HG03342 (cell line): ENCODE measurements around the gene ERCC1.
"Not testable (repeated sequence)": the region's sequence is repeated elsewhere in the genome, so short reads cannot be mapped to it uniquely, and the experiment has no call there.

Experiments used
- ATAC-seq: cut with Tn5 transposase; IDR thresholded peaks from one replicate; pipeline ENCODE4 v1.9.1; 2021; ENCODE audit warnings: mild to moderate bottlenecking, moderate library complexity; ENCODE audit not compliant: unreplicated experiment

The ERCC1 gene

DNA sequence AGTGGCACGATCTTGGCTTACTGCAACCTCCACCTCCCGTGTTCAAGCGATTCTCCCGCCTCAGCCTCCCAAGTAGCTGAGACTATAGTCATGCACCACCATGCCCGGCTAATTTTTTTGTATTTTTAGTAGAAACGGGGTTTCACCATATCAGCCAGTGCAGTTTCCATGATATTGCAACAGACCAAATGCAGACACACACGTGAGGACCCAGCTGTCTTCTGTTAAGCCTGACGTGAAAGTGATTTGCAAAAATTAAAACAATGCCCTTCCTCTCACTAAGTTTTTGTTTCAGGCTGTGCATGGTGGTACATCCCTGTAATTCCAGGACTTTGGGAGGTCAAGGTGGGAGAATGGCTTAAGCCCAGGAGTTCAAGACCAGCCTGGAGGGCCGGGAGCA is 7.3 kb upstream of the ERCC1 start:
- not testable (repeated sequence) for ATAC-seq

DNA sequence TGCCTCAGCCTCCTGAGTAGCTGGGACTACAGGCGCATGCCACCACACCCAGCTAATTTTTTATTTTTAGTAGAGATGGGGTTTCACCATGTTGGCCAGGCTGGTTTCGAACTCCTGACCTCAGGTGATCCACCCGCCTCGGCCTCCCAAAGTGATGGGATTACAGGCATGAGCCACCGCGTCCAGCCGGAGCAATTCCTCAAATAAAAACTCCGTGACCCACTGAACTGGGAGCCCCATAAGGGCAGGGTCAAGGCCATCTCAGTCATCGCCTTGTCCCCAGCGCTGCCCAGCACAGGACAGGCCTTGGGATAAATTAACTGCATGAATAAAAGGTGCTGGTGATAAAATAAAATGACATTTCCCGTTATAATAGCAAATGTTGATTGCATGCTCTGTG is 6.2 kb upstream of the ERCC1 start:
- not testable (repeated sequence) for ATAC-seq

GRCh38 chr19:45428384-45429231 is 4.9 kb upstream of the ERCC1 start:
- ATAC-seq: no peak

- no peak for ATAC-seq
These were observed 708 bp upstream of the ERCC1 start for GRCh38 chr19:45424191-45425058.

- ATAC-seq: no peak
These were observed 606 bp downstream of the ERCC1 start for GRCh38 chr19:45423033-45423588.

DNA sequence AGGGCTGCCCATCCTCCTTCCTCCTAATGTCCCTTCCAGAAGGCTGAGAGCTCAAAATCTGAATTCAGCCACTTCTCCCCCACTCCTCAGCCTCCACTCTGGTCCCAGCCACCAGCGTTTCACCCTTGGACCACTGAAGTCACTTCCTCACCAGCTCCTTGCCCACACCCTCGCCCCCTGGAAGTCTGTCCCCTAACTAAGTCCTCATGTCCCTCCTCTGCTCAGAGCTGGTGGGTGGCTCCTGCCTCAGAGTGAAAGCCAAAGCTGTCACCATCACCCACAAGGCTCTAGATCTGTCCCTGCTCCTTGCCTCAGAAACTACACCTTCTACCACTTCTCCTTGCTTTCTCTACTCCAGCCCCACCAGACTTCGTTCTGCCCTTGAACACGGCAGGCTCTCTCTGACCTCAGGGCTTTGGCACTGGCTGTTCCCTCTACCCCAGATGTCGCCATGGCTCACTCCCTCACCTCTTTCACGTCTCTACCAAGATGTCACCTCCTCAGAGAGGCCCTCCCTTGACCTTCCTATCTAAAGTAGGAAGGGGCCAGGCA is 1.7 kb downstream of the ERCC1 start:
- no peak for ATAC-seq

GRCh38 chr19:45420871-45421270 is 2.8 kb downstream of the ERCC1 start:
- ATAC-seq: no peak

- no peak for ATAC-seq
These were observed 3.4 kb downstream of the ERCC1 start for GRCh38 chr19:45420356-45420755.

DNA sequence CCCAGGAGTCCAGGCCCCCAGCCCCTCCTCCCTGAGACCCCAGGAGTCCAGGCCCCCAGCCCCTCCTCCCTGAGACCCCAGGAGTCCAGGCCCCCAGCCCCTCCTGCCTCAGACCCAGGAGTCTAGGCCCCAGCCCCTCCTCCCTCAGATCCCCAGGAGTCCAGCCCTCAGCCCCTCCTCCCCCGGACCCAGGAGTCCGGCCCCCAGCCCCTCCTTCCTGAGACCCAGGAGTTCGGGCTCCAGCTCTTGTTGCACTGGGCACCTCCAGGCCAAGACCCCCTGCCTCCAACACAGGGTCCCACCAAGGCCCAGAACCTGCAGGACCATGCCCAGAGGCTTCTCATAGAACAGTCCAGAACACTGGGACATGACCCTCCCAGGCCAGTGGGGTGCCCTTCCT is 3.8 kb downstream of the ERCC1 start:
- ATAC-seq: no peak

GRCh38 chr19:45419396-45419795 is 4.3 kb downstream of the ERCC1 start:
- peak; percentile 54 for ATAC-seq

DNA sequence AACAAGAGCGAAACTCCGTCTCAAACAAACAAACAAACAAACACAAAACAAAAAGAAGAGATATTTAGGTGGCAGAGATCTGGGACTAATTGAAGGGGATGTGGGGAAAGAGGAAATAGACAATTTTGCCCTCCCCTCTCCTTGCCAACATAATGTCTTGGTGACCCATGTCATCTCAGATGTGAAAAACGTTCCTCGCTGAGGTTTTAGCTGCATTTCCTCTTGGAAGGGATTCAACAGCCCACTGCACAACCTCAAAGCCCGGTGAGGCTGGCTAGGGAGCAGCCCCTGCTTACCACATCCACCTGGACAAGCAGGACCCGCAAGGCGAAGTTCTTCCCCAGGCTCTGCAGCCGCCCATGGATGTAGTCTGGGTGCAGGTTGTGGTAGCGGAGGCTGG is 4.9 kb downstream of the ERCC1 start:
- ATAC-seq: no peak

- no peak for ATAC-seq
These were observed 6.6 kb downstream of the ERCC1 start for GRCh38 chr19:45417151-45417550.

- no peak for ATAC-seq
These were observed 9.2 kb downstream of the ERCC1 start for GRCh38 chr19:45414468-45414867.

GRCh38 chr19:45413497-45413896 is 10.2 kb downstream of the ERCC1 start:
- no peak for ATAC-seq

GRCh38 chr19:45410330-45410729 is 13.4 kb downstream of the ERCC1 start:
- ATAC-seq: not testable (repeated sequence)

DNA sequence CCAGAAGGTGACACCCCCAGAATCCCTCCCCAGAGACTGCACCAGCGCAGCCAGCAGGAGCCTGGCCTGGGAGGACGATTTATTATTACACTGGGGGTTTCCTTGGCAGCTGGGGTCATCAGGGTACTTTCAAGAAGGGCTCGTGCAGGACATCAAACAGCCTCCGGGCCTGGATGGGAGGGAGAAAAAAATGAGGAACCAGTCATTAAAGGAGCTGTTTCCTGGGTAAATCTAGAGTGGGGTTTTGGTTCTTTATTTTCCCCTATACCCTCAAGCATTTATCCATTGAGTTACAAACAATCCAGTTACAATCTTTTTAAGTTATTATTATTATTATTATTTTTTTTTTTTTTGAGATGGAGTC is 14.2 kb downstream of the ERCC1 start:
- no peak for ATAC-seq

DNA sequence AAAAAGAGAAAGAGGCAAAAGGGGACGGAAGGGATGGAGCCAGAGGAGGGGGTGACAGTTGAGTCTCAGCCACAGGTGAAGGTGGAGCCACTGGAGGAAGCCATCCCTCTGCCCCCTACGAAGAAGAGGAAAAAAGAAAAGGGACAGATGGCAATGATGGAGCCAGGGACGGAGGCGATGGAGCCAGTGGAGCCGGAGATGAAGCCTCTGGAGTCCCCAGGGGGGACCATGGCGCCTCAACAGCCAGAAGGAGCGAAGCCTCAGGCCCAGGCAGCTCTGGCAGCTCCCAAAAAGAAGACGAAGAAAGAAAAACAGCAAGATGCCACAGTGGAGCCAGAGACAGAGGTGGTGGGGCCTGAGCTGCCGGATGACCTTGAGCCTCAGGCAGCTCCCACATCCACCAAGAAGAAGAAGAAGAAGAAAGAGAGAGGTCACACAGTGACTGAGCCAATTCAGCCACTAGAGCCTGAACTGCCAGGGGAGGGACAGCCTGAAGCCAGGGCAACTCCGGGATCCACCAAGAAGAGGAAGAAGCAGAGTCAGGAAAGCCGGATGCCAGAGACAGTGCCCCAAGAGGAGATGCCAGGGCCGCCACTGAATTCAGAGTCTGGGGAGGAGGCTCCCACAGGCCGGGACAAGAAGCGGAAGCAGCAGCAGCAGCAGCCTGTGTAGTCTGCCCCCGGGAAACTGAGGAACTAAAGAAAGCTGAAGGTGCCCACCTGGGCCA is 14.7 kb downstream of the ERCC1 start:
- ATAC-seq: no peak

DNA sequence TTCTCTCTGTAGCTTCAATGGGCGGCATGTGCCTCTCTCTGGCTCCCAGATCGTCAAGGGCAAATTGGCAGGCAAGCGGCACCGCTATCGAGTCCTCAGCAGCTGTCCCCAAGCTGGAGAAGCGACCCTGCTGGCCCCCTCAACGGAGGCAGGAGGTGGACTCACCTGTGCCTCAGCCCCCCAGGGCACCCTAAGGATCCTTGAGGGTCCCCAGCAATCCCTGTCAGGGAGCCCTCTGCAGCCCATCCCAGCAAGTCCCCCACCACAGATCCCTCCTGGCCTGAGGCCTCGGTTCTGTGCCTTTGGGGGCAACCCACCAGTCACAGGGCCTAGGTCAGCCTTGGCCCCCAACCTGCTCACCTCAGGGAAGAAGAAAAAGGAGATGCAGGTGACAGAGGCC is 15.6 kb downstream of the ERCC1 start:
- no peak for ATAC-seq

DNA sequence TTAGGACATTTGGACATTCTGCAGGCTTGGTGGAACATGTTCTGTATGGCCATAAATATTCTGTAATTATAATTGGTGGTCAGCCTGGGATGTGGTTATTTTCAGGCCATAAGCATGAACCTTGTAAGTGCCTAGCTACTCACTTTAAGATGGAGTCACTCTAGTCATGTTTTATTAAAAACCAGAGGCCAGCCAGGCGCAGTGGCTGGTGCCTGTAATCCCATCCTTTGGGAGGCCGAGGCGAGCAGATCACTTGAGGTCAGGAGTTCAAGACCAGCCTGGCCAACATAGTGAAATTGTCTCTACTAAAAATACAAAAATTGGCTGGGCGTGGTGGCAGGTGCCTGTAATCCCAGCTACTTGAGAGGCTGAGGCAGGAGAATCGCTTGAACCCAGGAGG is 16.1 kb downstream of the ERCC1 start:
- ATAC-seq: not testable (repeated sequence)

DNA sequence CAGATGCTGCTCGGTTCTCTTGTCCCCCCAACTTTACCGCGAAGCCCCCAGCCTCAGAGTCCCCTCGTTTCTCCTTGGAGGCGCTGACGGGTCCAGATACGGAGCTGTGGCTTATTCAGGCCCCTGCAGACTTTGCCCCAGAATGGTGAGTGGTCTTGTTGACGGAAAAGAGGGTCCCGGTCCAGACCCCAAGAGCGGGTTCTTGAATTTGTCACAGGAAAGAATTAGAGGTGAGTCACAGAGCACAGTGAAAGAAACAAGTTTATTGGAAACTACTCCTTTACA is 16.7 kb downstream of the ERCC1 start:
- no peak for ATAC-seq
